Measurements from ENCODE around the gene CASR.

GRCh38 chr3:122324871-122325323 is 141.4 kb downstream of the CASR start, which contains the start of gene CSTA:
- TF ChIP-seq CTCF (IDR thresholded peaks at IDR 0.05) (no peak), POLR2AphosphoS5 (IDR thresholded peaks at IDR 0.05) (no peak), POLR2A (IDR thresholded peaks at IDR 0.05) (no peak)

All from gastroesophageal sphincter (tissue), 3 donors.